HepG2 (cell line): ENCODE results near the gene S1PR3. TPM values are rescaled to one million over a fixed set of nuclear protein-coding genes. Genes with fewer than 3 reads are reported as not detected.

Experiments
- ATAC-seq: fragments of 200-7000 bp; cut with Tn5 transposase; 3 replicates; pipeline ENCODE4 v1.9.1; 2020; ENCODE audit warnings: mild to moderate bottlenecking, moderate library complexity
- BruUV-seq: library from RNA; stranded (reverse); fragments of 400-500 nt; replicated peaks from 2 replicates; lab custom pipeline; 2021; lab: Mats Ljungman, UMichigan
- CTCF ChIA-PET: fragments of 300-600 bp; formaldehyde crosslinking; extraction: SDS; loops from one replicate; lab custom pipeline; 2021; ENCODE audit warnings: low total read pairs, inconsistent platforms, low intra/inter-chr PET ratio; lab: Yijun Ruan, JAX
- POLR2A ChIA-PET: fragments of 350-600 bp; sonication (Branson Sonifier 250); formaldehyde crosslinking; loops from one replicate; lab custom pipeline; 2020; ENCODE audit warnings: antibody characterized with exemption, inconsistent platforms; lab: Yijun Ruan, JAX
- DNase-seq: peaks from one replicate; pipeline ENCODE4 v3.0.0-alpha.2; 2015; ENCODE audit warnings: low spot score
- FAIRE-seq: peaks from 3 replicates; lab custom pipeline; 2011; peaks lifted over from hg19 to GRCh38; lab: Jason Lieb, UNC
- H2AFZ ChIP-seq: one replicate; pipeline ENCODE4 v1.6.1; 2011; ENCODE audit warnings: low read length, inconsistent platforms
- H3K27ac ChIP-seq: fragments of 300-600 bp; 3 replicates; pipeline ENCODE4 v1.8.0; 2011; ENCODE audit warnings: mixed run types, mild to moderate bottlenecking, mixed read lengths, low read length, inconsistent platforms; ENCODE audit not compliant: insufficient read depth; ENCODE audit errors: extremely low read length
- H3K27me3 ChIP-seq, 2 experiments: fragments of 200-600 bp in 1 of 2; 2 replicates in 1 of 2; 3 replicates in 1 of 2; pipeline versions ENCODE4 v1.6.0 to v1.8.0; 2011; ENCODE audit warnings: low read length in 2 of 2, mild to moderate bottlenecking in 2 of 2, moderate library complexity in 2 of 2, inconsistent platforms in 1 of 2; ENCODE audit not compliant: insufficient read depth in 2 of 2, control insufficient read depth in 1 of 2
- H3K36me3 ChIP-seq, 2 experiments: fragments of 200-600 bp in 1 of 2; replicated peaks in 1 of 2; 2 replicates in 1 of 2; 3 replicates in 1 of 2; pipeline versions ENCODE4 v1.5.1 to v1.8.0; 2011; ENCODE audit warnings: low read length in 2 of 2, inconsistent platforms in 1 of 2; ENCODE audit not compliant: insufficient read depth in 2 of 2, control insufficient read depth in 1 of 2
- H3K4me1 ChIP-seq: 2 replicates; pipeline ENCODE4 v1.5.1; 2012; ENCODE audit warnings: low read length, inconsistent platforms; ENCODE audit not compliant: insufficient read depth
- H3K4me2 ChIP-seq: 2 replicates; pipeline ENCODE4 v1.6.0; 2011; ENCODE audit warnings: low read depth, low read length, inconsistent platforms
- H3K4me3 ChIP-seq, 3 experiments: fragments of 200-600 bp in 1 of 3; sonication (generic), shearing (Covaris generic) in 1 of 3; replicated peaks in 1 of 3; 2 replicates each; pipeline ENCODE4 v1.5.1; 2011 to 2016; ENCODE audit warnings: low read length in 3 of 3, inconsistent platforms in 2 of 3, low read depth in 2 of 3, mild to moderate bottlenecking in 2 of 3, control low read depth in 1 of 3, mixed read lengths in 1 of 3; ENCODE audit not compliant: insufficient read depth in 1 of 3
- H3K79me2 ChIP-seq: one replicate; pipeline ENCODE4 v1.6.1; 2011; ENCODE audit warnings: low read length, inconsistent platforms; ENCODE audit not compliant: insufficient read depth
- H3K9ac ChIP-seq: 2 replicates; pipeline ENCODE4 v1.6.0; 2011; ENCODE audit warnings: mild to moderate bottlenecking, low read depth, low read length, inconsistent platforms; ENCODE audit not compliant: insufficient read depth
- H3K9me3 ChIP-seq: 2 replicates; pipeline ENCODE4 v1.5.1; 2012; ENCODE audit warnings: mild to moderate bottlenecking, low read length
- H4K20me1 ChIP-seq: 2 replicates; pipeline ENCODE4 v1.6.0; 2011; ENCODE audit warnings: inconsistent platforms, mild to moderate bottlenecking, low read length, moderate library complexity; ENCODE audit not compliant: insufficient read depth
- CEBPB ChIP-seq: IDR thresholded peaks from 2 replicates; pipeline ENCODE4 v1.6.1; 2011; ENCODE audit warnings: low read depth, low read length, improper control_type of control experiment, borderline replicate concordance
- FOSL2 ChIP-seq: sonication (generic); formaldehyde crosslinking; IDR thresholded peaks from 2 replicates; pipeline ENCODE4 v1.4.0; 2020; ENCODE audit warnings: missing genetic modification reagents
- HIVEP1 ChIP-seq: sonication (generic); formaldehyde crosslinking; IDR thresholded peaks from 2 replicates; pipeline ENCODE4 v1.4.0; 2020; ENCODE audit warnings: mild to moderate bottlenecking, missing genetic modification reagents
- HOXA3 ChIP-seq: sonication (generic); formaldehyde crosslinking; IDR thresholded peaks from 2 replicates; pipeline ENCODE4 v1.5.0; 2020; ENCODE audit warnings: missing genetic modification reagents
- KLF16 ChIP-seq, 2 experiments: sonication (generic) in 1 of 2; formaldehyde crosslinking in 1 of 2; IDR thresholded peaks; 2 replicates each; pipeline versions ENCODE4 v1.6.1 to v1.8.0; 2016 to 2023; ENCODE audit warnings: missing genetic modification reagents in 2 of 2, missing compliant biosample characterization in 1 of 2
- KMT2A ChIP-seq: sonication (generic); formaldehyde crosslinking; IDR thresholded peaks from 2 replicates; pipeline ENCODE4 v1.4.0; 2020; ENCODE audit warnings: missing genetic modification reagents
- NR2F1 ChIP-seq, 2 experiments: fragments of 450-650 bp in 1 of 2; formaldehyde crosslinking in 1 of 2; IDR thresholded peaks; 2 replicates each; pipeline versions ENCODE4 v1.5.0 to v1.6.1; 2016 to 2020; ENCODE audit warnings: mild to moderate bottlenecking in 1 of 2, missing compliant biosample characterization in 1 of 2, missing genetic modification reagents in 1 of 2, moderate library complexity in 1 of 2
- TAF1 ChIP-seq: sonication (generic); formaldehyde crosslinking; IDR thresholded peaks from 2 replicates; pipeline ENCODE4 v1.4.0; 2020; ENCODE audit warnings: missing genetic modification reagents
- ZNF34 ChIP-seq: sonication (generic); formaldehyde crosslinking; IDR thresholded peaks from 2 replicates; pipeline ENCODE4 v1.4.0; 2020; ENCODE audit warnings: mild to moderate bottlenecking, missing genetic modification reagents, borderline replicate concordance
- ZNF496 ChIP-seq: sonication (generic); formaldehyde crosslinking; IDR thresholded peaks from 2 replicates; pipeline ENCODE4 v1.8.1; 2023; ENCODE audit warnings: mild to moderate bottlenecking, moderate library complexity, missing genetic modification reagents; ENCODE audit not compliant: insufficient replicate concordance
- ZNF558 ChIP-seq: sonication (generic); formaldehyde crosslinking; IDR thresholded peaks from 2 replicates; pipeline ENCODE4 v1.9.0; 2022; ENCODE audit warnings: mild to moderate bottlenecking, missing genetic modification reagents, borderline replicate concordance
- ZNF616 ChIP-seq: sonication (generic); formaldehyde crosslinking; IDR thresholded peaks from 2 replicates; pipeline ENCODE4 v1.5.0; 2020; ENCODE audit warnings: low read depth, mild to moderate bottlenecking, missing genetic modification reagents
- ZNF761 ChIP-seq: sonication (generic); formaldehyde crosslinking; conservative IDR thresholded peaks from 2 replicates; pipeline ENCODE4 v1.4.0; 2020; ENCODE audit warnings: mild to moderate bottlenecking, missing genetic modification reagents
- WGBS: methylation state at CpG from one replicate; pipeline ENCODE4 v1.1.6; 2017; ENCODE audit warnings: low lambda C conversion rate; 5-methylcytosine and 5-hydroxymethylcytosine counted together
- in situ Hi-C: cut with HindIII; loops from 2 replicates; pipeline ENCODE4 v1.10.0; 2017; ENCODE audit warnings: low pct_unique_long_range_greater_than_20kb; ENCODE audit not compliant: extremely low pct_ligation_motif_present
- intact Hi-C: fragments of 100-400 bp; cut with micrococcal nuclease; formaldehyde crosslinking; loops from one replicate; pipeline ENCODE4 v1.10.0; 2022; ENCODE audit not compliant: unreplicated experiment
- polyA plus RNA-seq, 8 experiments: library from polyadenylated mRNA; depleted of rRNA in 3 of 8; stranded (reverse) in 7 of 8; unstranded in 1 of 8; fragments of >200 nt; fragmentation: Illumina TruSeq in 4 of 8; extraction: Trizol in 4 of 8; gene quantifications; 2 replicates each; pipeline versions ENCODE4 v1.2.1 to v1.2.3, GENCODE V29; 2011 to 2016; ENCODE audit warnings: low read depth in 4 of 8, missing spikeins in 1 of 8, mixed read lengths in 1 of 8; ENCODE audit not compliant: insufficient read depth in 1 of 8
- total RNA-seq, 5 experiments: library from RNA; depleted of rRNA; stranded (reverse); fragments of >200 nt; fragmentation: Illumina TruSeq; extraction: Trizol; gene quantifications; 2 replicates each; pipeline ENCODE4 v1.2.3, GENCODE V29; 2016; ENCODE audit warnings: low read depth in 1 of 5
- TF ChIP-seq, protein P1 (sequence below): sonication (generic); formaldehyde crosslinking; IDR thresholded peaks from 2 replicates; pipeline ENCODE4 v1.5.0; 2020; ENCODE audit warnings: mild to moderate bottlenecking, missing genetic modification reagents
- TF ChIP-seq, protein P2 (sequence below): sonication (generic); formaldehyde crosslinking; IDR thresholded peaks from 2 replicates; pipeline ENCODE4 v1.4.0; 2020; ENCODE audit warnings: mild to moderate bottlenecking, missing genetic modification reagents
- TF ChIP-seq, protein P3 (sequence below): sonication (generic); formaldehyde crosslinking; IDR thresholded peaks from 2 replicates; pipeline ENCODE4 v1.4.0; 2020; ENCODE audit warnings: missing genetic modification reagents

The S1PR3 gene
- total and polyA plus RNA-seq, 2 of the 13 experiments (the other 11 are each of a cell fraction or from before 2014, with no cell fraction given): 0.02 TPM; not detected in 1

DNA sequence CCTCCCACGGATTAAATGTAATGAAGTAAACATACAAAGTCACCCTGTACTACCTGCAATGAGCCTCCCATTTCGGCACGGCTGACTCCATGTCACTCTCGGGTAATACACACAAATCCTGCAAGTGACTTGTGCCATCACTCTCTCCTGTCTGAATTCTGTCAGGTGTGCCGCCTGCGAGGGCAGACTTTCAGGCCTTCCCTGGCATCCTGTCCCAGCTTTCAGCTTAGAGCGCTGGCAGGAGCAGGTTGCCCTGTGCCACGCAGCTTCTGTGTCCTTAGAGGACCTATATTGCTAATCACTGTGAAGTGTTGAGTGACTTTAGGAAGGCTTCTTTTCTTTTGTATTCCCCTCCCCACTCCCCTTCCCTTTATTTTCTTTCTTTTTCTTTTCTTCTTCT lies 25.8 kb upstream of the S1PR3 start (continued):
- TF ChIP-seq, protein P1, sequence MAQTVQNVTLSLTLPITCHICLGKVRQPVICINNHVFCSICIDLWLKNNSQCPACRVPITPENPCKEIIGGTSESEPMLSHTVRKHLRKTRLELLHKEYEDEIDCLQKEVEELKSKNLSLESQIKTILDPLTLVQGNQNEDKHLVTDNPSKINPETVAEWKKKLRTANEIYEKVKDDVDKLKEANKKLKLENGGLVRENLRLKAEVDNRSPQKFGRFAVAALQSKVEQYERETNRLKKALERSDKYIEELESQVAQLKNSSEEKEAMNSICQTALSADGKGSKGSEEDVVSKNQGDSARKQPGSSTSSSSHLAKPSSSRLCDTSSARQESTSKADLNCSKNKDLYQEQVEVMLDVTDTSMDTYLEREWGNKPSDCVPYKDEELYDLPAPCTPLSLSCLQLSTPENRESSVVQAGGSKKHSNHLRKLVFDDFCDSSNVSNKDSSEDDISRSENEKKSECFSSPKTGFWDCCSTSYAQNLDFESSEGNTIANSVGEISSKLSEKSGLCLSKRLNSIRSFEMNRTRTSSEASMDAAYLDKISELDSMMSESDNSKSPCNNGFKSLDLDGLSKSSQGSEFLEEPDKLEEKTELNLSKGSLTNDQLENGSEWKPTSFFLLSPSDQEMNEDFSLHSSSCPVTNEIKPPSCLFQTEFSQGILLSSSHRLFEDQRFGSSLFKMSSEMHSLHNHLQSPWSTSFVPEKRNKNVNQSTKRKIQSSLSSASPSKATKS (CRISPR knock-in tag): no peak
- TF ChIP-seq ZNF496 (CRISPR knock-in tag): no peak
- TF ChIP-seq ZNF558 (CRISPR knock-in tag): no peak

DNA sequence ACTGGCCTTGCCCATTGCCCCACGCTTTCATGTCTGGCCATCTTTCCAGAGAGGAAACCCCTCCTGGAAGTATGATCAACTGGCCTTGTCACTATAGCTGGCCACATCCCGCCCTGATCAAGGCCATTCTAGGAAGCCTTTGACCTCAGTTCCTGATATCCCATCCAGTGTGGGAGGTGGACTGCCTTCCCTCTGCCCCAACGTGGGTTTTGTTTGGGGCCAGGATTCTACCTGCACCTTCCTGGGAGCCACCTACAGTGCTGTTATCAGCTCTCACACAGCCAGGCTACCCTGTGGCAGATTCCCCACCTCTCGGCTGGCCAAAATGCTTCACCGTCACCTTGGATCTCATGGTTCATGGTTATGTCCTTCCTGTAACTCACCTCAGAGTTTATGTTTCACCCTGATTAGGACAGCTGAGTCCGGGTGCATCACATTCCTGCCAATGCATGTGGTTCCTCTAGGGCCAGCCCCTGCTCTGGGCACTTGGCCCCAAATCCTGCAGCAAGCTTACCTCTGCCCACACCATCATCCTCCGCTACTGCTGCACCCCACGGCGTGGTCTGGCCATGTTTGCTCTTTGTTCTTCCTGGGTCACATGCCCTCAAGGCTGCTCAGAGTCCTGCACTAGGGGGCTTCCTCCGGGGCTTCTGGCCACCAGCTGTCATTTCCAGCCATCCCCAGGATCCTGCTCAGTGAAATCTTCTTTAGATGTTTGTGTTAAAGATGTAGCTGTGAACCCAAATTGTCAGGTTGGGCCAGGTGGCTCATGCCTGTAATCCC lies 24.2 kb upstream of the S1PR3 start:
- ATAC-seq (no peak), FAIRE-seq (no peak), DNase-seq (no peak)
- H3K36me3 ChIP-seq: no peaks in the 10 kb centered on the region
- no peak overlapping the region for H2AFZ ChIP-seq
- no TSS peak for BruUV-seq
- H3K9me3 ChIP-seq: no peaks in the 10 kb centered on the region
- in situ Hi-C loops: no loop called here
- no peak overlapping the region for H3K4me2 ChIP-seq
- intact Hi-C loops: no loop called here
- H4K20me1 ChIP-seq: no peaks in the 10 kb centered on the region
- H3K4me3 ChIP-seq: no peak overlapping the region
- H3K27me3 ChIP-seq: 0 out of 5 replicates have a peak, but pooled peaks cover 0 to 7% of the 10 kb centered on the region in 2 experiments
- no peaks in the 10 kb centered on the region for H3K79me2 ChIP-seq
- H3K27ac ChIP-seq: no peak overlapping the region
- ChIA-PET CTCF (no interaction called here), POLR2A (no interaction called here)
- WGBS: 16% methylated on average over 10 of the region's 10 CpGs
- H3K4me1 ChIP-seq: no peaks in the 10 kb centered on the region
- H3K9ac ChIP-seq: no peak overlapping the region
- TF ChIP-seq, protein P2, sequence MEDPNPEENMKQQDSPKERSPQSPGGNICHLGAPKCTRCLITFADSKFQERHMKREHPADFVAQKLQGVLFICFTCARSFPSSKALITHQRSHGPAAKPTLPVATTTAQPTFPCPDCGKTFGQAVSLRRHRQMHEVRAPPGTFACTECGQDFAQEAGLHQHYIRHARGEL (CRISPR knock-in tag): no peak
- TF ChIP-seq ZNF616 (CRISPR knock-in tag): no peak
- no peak for TF ChIP-seq NR2F1 (CRISPR knock-in tag; IDR thresholded peaks at IDR 0.05)
- TF ChIP-seq FOSL2: no peak
- TF ChIP-seq HIVEP1 (CRISPR knock-in tag): no peak
- TF ChIP-seq TAF1 (CRISPR knock-in tag): no peak
- TF ChIP-seq KMT2A (CRISPR knock-in tag): no peak
- TF ChIP-seq ZNF761 (CRISPR knock-in tag): no peak
- TF ChIP-seq HOXA3 (CRISPR knock-in tag): no peak
- no peak for TF ChIP-seq ZNF34 (CRISPR knock-in tag)
- TF ChIP-seq, protein P3, sequence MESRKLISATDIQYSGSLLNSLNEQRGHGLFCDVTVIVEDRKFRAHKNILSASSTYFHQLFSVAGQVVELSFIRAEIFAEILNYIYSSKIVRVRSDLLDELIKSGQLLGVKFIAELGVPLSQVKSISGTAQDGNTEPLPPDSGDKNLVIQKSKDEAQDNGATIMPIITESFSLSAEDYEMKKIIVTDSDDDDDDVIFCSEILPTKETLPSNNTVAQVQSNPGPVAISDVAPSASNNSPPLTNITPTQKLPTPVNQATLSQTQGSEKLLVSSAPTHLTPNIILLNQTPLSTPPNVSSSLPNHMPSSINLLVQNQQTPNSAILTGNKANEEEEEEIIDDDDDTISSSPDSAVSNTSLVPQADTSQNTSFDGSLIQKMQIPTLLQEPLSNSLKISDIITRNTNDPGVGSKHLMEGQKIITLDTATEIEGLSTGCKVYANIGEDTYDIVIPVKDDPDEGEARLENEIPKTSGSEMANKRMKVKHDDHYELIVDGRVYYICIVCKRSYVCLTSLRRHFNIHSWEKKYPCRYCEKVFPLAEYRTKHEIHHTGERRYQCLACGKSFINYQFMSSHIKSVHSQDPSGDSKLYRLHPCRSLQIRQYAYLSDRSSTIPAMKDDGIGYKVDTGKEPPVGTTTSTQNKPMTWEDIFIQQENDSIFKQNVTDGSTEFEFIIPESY (CRISPR knock-in tag): no peak
- no peak for TF ChIP-seq KLF16 (CRISPR knock-in tag; IDR thresholded peaks at IDR 0.05)
- TF ChIP-seq CEBPB: no peak
- TF ChIP-seq, protein P1 (CRISPR knock-in tag): no peak
